GM10847 (cell line): ENCODE data around the gene CD27.

Experiments
- POLR2A ChIP-seq: IDR thresholded peaks from 2 replicates; pipeline ENCODE4 v1.6.1; 2011; ENCODE audit not compliant: insufficient read length; ENCODE audit errors: extremely low read depth

CD27 gene

GRCh38 chr12:6444704-6445688 is at the start of gene CD27:
Gene CD27 (plus strand): TSS chr12:6444955. CDS start chr12:6445096, 141 bp downstream.
- peak; percentile 58 for TF ChIP-seq POLR2A

GRCh38 chr12:6396031-6396430 is 48.7 kb upstream of the CD27 start:
- no peak for TF ChIP-seq POLR2A

GRCh38 chr12:6399884-6400644 is 44.7 kb upstream of the CD27 start:
- no peak for TF ChIP-seq POLR2A

- TF ChIP-seq POLR2A = no peak
Observed at GRCh38 chr12:6404390-6404789, 40.4 kb upstream of the CD27 start.

- no peak for TF ChIP-seq POLR2A
Observed at GRCh38 chr12:6405963-6406362, 38.8 kb upstream of the CD27 start.

- TF ChIP-seq POLR2A = no peak
Observed at GRCh38 chr12:6407236-6407954, 37.4 kb upstream of the CD27 start.

- TF ChIP-seq POLR2A = no peak
Observed at GRCh38 chr12:6416596-6416995, 28.2 kb upstream of the CD27 start.

- no peak for TF ChIP-seq POLR2A
Observed at GRCh38 chr12:6418796-6419195, 26.0 kb upstream of the CD27 start.

- TF ChIP-seq POLR2A = no peak
Observed at GRCh38 chr12:6420364-6420763, 24.4 kb upstream of the CD27 start.

GRCh38 chr12:6423267-6424007 is 21.3 kb upstream of the CD27 start:
- no peak for TF ChIP-seq POLR2A

GRCh38 chr12:6424008-6424347 is 20.8 kb upstream of the CD27 start:
- TF ChIP-seq POLR2A = no peak

- TF ChIP-seq POLR2A = no peak
Observed at GRCh38 chr12:6424866-6425265, 19.9 kb upstream of the CD27 start.

- no peak for TF ChIP-seq POLR2A
Observed at GRCh38 chr12:6425590-6426531, 18.9 kb upstream of the CD27 start.
